Right lobe of liver (tissue), 6 donors: Measurements from ENCODE around the gene UBE4B. TPM values are rescaled to one million over a fixed set of nuclear protein-coding genes. Genes with fewer than 3 reads are reported as not detected.
"Not testable (repeated sequence)": the region's sequence is repeated elsewhere in the genome, so short reads cannot be mapped to it uniquely, and the experiment has no call there.

ENCODE experiments used
- ATAC-seq, 4 donors: fragments of 200-7000 bp; cut with Tn5 transposase; one replicate each; pipeline ENCODE4 v1.9.1; 2020; ENCODE audit warnings: mild to moderate bottlenecking in 4 of 4, moderate library complexity in 4 of 4
- DNase-seq, 3 donors: peaks; one replicate each; pipeline ENCODE4 v3.0.0-alpha.2; 2020
- H3K27ac ChIP-seq, 3 donors: fragments of 200-600 bp; one replicate each; pipeline ENCODE4 v1.8.0; 2022
- H3K27me3 ChIP-seq, 2 donors: fragments of 200-600 bp; one replicate each; pipeline ENCODE4 v1.8.0; 2022
- H3K36me3 ChIP-seq, 4 donors: fragments of 200-600 bp; sonication (generic) in 1 of 4; one replicate each; pipeline versions ENCODE4 v1.5.1 to v1.8.0; 2017 to 2022; ENCODE audit warnings: control low read depth in 1 of 4
- H3K4me1 ChIP-seq, 4 donors: fragments of 200-600 bp; sonication (generic) in 1 of 4; one replicate each; pipeline versions ENCODE4 v1.5.1 to v1.8.0; 2017 to 2022; ENCODE audit warnings: control low read depth in 1 of 4
- H3K4me3 ChIP-seq, 3 donors: fragments of 200-600 bp; one replicate each; pipeline ENCODE4 v1.8.0; 2022
- H3K9me3 ChIP-seq, 4 donors: fragments of 200-600 bp; sonication (generic) in 1 of 4; one replicate each; pipeline versions ENCODE4 v1.5.1 to v1.8.0; 2017 to 2022; ENCODE audit warnings: control low read depth in 1 of 4
- POLR2A ChIP-seq: fragments of 450-650 bp; IDR thresholded peaks from one replicate; pipeline ENCODE4 v1.6.1; 2017; ENCODE audit warnings: antibody characterized with exemption, mild to moderate bottlenecking
- WGBS: methylation state at CpG from one replicate; pipeline ENCODE4 v1.1.6; 2018; ENCODE audit warnings: low coverage, low lambda C conversion rate; ENCODE audit not compliant: insufficient coverage; ENCODE audit errors: missing lambda C conversion rate; 5-methylcytosine and 5-hydroxymethylcytosine counted together
- intact Hi-C, 2 donors: fragments of 100-400 bp; cut with DNase I; formaldehyde crosslinking; loops; one replicate each; pipeline versions ENCODE4 v1.11.2 to v1.14.1; 2022
- total RNA-seq, 6 experiments: library from RNA; depleted of rRNA in 2 of 6; stranded (reverse); fragments of >200 nt in 2 of 6; fragmentation: NEBNext Ultra II Directional in 3 of 6; extraction: Animal tissue kit (Norgen Biotek cat#: 25700) in 3 of 6; gene quantifications; one replicate each; pipeline versions ENCODE4 v1.1.0 to v1.2.4, GENCODE V29; 2016 to 2023
- TF ChIP-seq, protein P1 (sequence below), 4 donors: fragments of 200-600 bp in 3 of 4; fragments of 450-650 bp in 1 of 4; IDR thresholded peaks; one replicate each; pipeline versions ENCODE4 v1.5.1 to v1.8.0; 2016 to 2022; ENCODE audit warnings: antibody characterized with exemption in 4 of 4, mild to moderate bottlenecking in 2 of 4
- donor health status: DM: no; HTN: yes; CAD: no.
- donor health status: DM: no; HTN: no; CAD: no.
- donor health status: DM: no; HTN: no; CAD: no.
- donor health status: DM: no; HTN: yes; CAD: no.
- donor health status: DM: no; HTN: yes; CAD: no.

UBE4B gene
- total RNA-seq, 6 experiments from 2014 or later, result 11.4 to 27.9 (median 22.6) TPM

DNA sequence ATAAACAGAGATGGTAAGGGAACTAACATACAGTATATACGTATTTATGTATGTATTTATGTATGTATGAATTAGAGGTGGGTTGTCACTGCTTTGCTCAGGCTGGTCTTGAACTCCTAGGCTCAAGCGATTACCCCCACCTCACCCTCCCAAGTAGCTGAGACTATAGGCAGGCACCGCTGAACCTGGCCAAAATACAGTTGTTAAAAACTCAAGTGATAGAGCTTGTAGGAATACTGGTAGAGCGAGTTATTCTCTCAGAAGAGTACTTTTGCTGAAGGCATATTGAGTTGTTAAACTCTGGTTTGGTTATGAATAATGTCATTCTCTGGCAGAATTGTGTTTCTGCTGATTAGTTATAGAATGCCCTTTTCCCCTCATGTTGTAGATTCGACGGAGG lies 38.9 kb downstream of the UBE4B start:
- H3K4me3 ChIP-seq, result no peak overlapping the region
- 87% methylated on average over 3 of the region's 6 CpGs for WGBS
- H3K27me3 ChIP-seq, result no peaks in the 10 kb centered on the region
- no peaks in the 10 kb centered on the region for H3K4me1 ChIP-seq
- intact Hi-C loops, result no loop called here
- TF ChIP-seq POLR2A, result no peak
- TF ChIP-seq, protein P1, sequence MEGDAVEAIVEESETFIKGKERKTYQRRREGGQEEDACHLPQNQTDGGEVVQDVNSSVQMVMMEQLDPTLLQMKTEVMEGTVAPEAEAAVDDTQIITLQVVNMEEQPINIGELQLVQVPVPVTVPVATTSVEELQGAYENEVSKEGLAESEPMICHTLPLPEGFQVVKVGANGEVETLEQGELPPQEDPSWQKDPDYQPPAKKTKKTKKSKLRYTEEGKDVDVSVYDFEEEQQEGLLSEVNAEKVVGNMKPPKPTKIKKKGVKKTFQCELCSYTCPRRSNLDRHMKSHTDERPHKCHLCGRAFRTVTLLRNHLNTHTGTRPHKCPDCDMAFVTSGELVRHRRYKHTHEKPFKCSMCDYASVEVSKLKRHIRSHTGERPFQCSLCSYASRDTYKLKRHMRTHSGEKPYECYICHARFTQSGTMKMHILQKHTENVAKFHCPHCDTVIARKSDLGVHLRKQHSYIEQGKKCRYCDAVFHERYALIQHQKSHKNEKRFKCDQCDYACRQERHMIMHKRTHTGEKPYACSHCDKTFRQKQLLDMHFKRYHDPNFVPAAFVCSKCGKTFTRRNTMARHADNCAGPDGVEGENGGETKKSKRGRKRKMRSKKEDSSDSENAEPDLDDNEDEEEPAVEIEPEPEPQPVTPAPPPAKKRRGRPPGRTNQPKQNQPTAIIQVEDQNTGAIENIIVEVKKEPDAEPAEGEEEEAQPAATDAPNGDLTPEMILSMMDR (IDR thresholded peaks at IDR 0.05), result no peak
- H3K27ac ChIP-seq, result no peak overlapping the region
- no peaks in the 10 kb centered on the region for H3K9me3 ChIP-seq
- ATAC-seq (no peak), DNase-seq (no peak)
- no peaks in the 10 kb centered on the region for H3K36me3 ChIP-seq

DNA sequence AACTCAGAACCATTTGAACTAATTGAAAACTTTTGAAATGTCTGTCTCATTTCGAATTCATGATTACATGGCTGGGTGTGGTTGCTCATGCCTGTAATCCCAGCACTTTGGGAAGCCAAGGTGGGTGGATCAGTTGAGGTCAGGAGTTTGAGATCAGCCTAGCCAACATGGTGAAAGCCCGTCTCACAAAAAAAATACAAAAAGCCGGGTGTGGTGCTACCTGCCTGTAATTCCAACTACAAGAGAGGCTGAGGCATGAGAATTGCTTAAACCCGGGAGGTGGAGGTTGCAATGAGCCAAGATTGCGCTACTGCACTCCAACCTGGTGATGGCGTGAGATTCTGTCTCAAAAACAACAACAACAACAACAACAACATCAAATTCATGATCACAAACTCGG lies 40.6 kb downstream of the UBE4B start:
- WGBS, result 95% methylated on average over 5 of the region's 7 CpGs

GRCh38 chr1:10074059-10074851 lies 41.5 kb downstream of the UBE4B start:
- WGBS, result 37% methylated on average over 4 of the region's 5 CpGs
- H3K27ac ChIP-seq, result no peak overlapping the region

More for the DNA sequence above, 40.6 kb downstream of the UBE4B start:
- H3K4me3 ChIP-seq, H3K27ac ChIP-seq, intact Hi-C loops, H3K36me3 ChIP-seq, H3K9me3 ChIP-seq, DNase-seq, H3K27me3 ChIP-seq, ATAC-seq, H3K4me1 ChIP-seq: not testable (repeated sequence)

DNA sequence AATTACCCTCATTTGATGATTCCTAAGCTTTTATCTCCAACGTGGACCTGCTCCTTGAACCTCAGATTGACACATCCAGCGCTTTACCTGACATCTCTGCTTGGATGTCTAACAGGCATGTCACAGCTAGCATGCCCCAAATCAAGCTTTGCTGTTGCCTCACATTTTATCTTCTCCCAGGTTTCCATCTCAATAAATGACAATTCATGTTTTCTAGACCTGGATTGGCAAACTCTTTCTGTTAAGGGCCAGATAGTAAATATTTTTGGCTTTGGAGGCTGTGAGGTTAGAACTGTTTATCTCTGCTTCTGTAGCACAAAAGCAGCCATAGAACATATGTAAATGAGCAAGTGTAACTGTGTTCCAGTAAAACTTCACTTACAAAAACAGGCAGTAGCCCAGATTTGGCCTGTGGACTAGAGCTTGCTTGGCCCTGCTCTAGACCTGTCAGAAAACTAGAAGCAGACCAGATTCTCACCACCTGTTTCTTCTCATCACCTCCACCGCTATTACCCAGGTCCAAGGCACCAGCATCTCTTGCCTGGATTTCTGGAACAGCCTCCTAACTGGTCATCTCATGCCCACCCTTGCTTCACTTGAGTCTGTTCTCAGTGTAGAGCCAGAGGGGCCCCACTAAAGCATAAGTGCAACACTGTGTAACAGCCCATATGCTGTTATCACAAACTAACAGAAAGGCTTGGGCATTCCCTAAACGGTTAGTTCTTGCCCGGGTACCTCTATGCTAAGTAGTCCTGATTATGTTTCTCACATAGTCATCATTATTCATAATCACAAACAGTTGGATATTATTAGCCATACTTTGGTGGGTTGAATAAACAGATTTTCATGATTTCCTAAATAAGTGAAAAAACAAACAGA lies 42.3 kb downstream of the UBE4B start:
- no peaks in the 10 kb centered on the region for H3K4me1 ChIP-seq
- no peaks in the 10 kb centered on the region for H3K9me3 ChIP-seq
- ATAC-seq (no peak), DNase-seq (no peak)
- H3K27ac ChIP-seq, result no peak overlapping the region
- TF ChIP-seq, protein P1 (IDR thresholded peaks at IDR 0.05), result no peak
- TF ChIP-seq POLR2A, result no peak
- intact Hi-C loops, result no loop called here
- 80% methylated on average over 5 of the region's 5 CpGs for WGBS
- no peaks in the 10 kb centered on the region for H3K36me3 ChIP-seq
- H3K27me3 ChIP-seq, result no peaks in the 10 kb centered on the region
- H3K4me3 ChIP-seq, result no peak overlapping the region

More at GRCh38 chr1:10074059-10074851, 41.5 kb downstream of the UBE4B start:
- no peaks in the 10 kb centered on the region for H3K4me1 ChIP-seq
- no peaks in the 10 kb centered on the region for H3K36me3 ChIP-seq
- DNase-seq, result no peak
- no peaks in the 10 kb centered on the region for H3K27me3 ChIP-seq
- intact Hi-C loops, result no loop called here
- H3K9me3 ChIP-seq, result no peaks in the 10 kb centered on the region
- ATAC-seq, result peak; percentile 25 to 78 (median 52)
- TF ChIP-seq, protein P1 (IDR thresholded peaks at IDR 0.05), result no peak
- no peak for TF ChIP-seq POLR2A
- no peak overlapping the region for H3K4me3 ChIP-seq

- DNase-seq, result no peak
- WGBS, result 88% methylated on average over 4 of the region's 9 CpGs
- intact Hi-C loops, result no loop called here
- H3K27ac ChIP-seq, result no peak overlapping the region
- ATAC-seq, result no peak
- no peak overlapping the region for H3K4me3 ChIP-seq
- no peaks in the 10 kb centered on the region for H3K27me3 ChIP-seq
- no peaks in the 10 kb centered on the region for H3K4me1 ChIP-seq
- no peak for TF ChIP-seq POLR2A
- TF ChIP-seq, protein P1 (IDR thresholded peaks at IDR 0.05), result no peak
- no peaks in the 10 kb centered on the region for H3K36me3 ChIP-seq
- no peaks in the 10 kb centered on the region for H3K9me3 ChIP-seq
Observed at GRCh38 chr1:10075732-10076131, 43.0 kb downstream of the UBE4B start.
